ENCODE measurements around the gene PTPRH.

- no peak for TF ChIP-seq MAX (IDR thresholded peaks at IDR 0.05; ENCODE audit: low read depth)
- TF ChIP-seq RCOR1 (IDR thresholded peaks at IDR 0.05; ENCODE audit: low read length): no peak
- no peak for TF ChIP-seq GATA2 (CRISPR knock-in tag; IDR thresholded peaks at IDR 0.05)
- TF ChIP-seq CTCF (IDR thresholded peaks at IDR 0.05): no peak
- TF ChIP-seq EP300 (IDR thresholded peaks at IDR 0.05; ENCODE audit: borderline replicate concordance in 1 of 2, low read depth in 1 of 2, low read length in 1 of 2): no peak
- TF ChIP-seq POLR2AphosphoS5 (IDR thresholded peaks at IDR 0.05; ENCODE audit: low read depth, low read length): no peak
- no peak for TF ChIP-seq REST (IDR thresholded peaks at IDR 0.05; ENCODE audit: low read depth, low read length)
- TF ChIP-seq, protein P1, sequence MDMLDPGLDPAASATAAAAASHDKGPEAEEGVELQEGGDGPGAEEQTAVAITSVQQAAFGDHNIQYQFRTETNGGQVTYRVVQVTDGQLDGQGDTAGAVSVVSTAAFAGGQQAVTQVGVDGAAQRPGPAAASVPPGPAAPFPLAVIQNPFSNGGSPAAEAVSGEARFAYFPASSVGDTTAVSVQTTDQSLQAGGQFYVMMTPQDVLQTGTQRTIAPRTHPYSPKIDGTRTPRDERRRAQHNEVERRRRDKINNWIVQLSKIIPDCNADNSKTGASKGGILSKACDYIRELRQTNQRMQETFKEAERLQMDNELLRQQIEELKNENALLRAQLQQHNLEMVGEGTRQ (IDR thresholded peaks at IDR 0.05; ENCODE audit: borderline replicate concordance, low read depth, low read length): no peak
- TF ChIP-seq, protein P2, sequence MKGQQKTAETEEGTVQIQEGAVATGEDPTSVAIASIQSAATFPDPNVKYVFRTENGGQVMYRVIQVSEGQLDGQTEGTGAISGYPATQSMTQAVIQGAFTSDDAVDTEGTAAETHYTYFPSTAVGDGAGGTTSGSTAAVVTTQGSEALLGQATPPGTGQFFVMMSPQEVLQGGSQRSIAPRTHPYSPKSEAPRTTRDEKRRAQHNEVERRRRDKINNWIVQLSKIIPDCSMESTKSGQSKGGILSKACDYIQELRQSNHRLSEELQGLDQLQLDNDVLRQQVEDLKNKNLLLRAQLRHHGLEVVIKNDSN (IDR thresholded peaks at IDR 0.05; ENCODE audit: borderline replicate concordance, low read depth): no peak
- no peak for TF ChIP-seq SMC3 (IDR thresholded peaks at IDR 0.05; ENCODE audit: low read depth, low read length)
- no peak for TF ChIP-seq JUND (IDR thresholded peaks at IDR 0.05)
- TF ChIP-seq NRF1 (IDR thresholded peaks at IDR 0.05; ENCODE audit: low read depth, low read length): no peak
- TF ChIP-seq SIN3A (IDR thresholded peaks at IDR 0.05; ENCODE audit: borderline replicate concordance, low read depth, low read length): no peak
- no peak for TF ChIP-seq GABPA (IDR thresholded peaks at IDR 0.05; ENCODE audit: low read depth)
Measured at GRCh38 chr19:55176076-55176475, 33.2 kb downstream of the PTPRH start.

Data from SK-N-SH (cell line).